ENCODE measurements around the gene GBGT1. TPM values are rescaled to one million over a fixed set of nuclear protein-coding genes. Genes with fewer than 3 reads are reported as not detected.

The GBGT1 gene
- total and polyA plus RNA-seq, 9 of the 15 experiments (the other 6 are each of a cell fraction or from before 2014, with no cell fraction given) = 0.55 to 25.8 (median 13.7) TPM

GRCh38 chr9:133162861-133163503, 732 bp downstream of the GBGT1 start (continued):
- TF ChIP-seq RBBP5 (IDR thresholded peaks at IDR 0.05; ENCODE audit: borderline replicate concordance, insufficient read depth, low read length, poor library complexity, severe bottlenecking) = peak; percentile 38
- 0 out of 2 replicates have a peak, but pooled peaks have one; percentile 11 for TF ChIP-seq STAG1 (CRISPR knock-in tag; IDR thresholded peaks at IDR 0.05; ENCODE audit: borderline replicate concordance)
- TF ChIP-seq, protein P1, sequence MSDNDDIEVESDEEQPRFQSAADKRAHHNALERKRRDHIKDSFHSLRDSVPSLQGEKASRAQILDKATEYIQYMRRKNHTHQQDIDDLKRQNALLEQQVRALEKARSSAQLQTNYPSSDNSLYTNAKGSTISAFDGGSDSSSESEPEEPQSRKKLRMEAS (CRISPR knock-in tag; IDR thresholded peaks at IDR 0.05) = peak; percentile 37
- peak; percentile 56; the same call in 1 of the 2 replicates for TF ChIP-seq TFAP4 (CRISPR knock-in tag; IDR thresholded peaks at IDR 0.05; ENCODE audit: borderline replicate concordance)
- TF ChIP-seq BACH1 (tag; IDR thresholded peaks at IDR 0.05) = no peak
- TF ChIP-seq CBFB (CRISPR knock-in tag; IDR thresholded peaks at IDR 0.05) = no peak
- no peak for TF ChIP-seq DLX4 (CRISPR knock-in tag; IDR thresholded peaks at IDR 0.05)
- no peak for TF ChIP-seq NR1H2 (CRISPR knock-in tag; IDR thresholded peaks at IDR 0.05)
- peak; percentile 26; the same call in 1 of the 2 replicates for TF ChIP-seq ZNF431 (CRISPR knock-in tag; IDR thresholded peaks at IDR 0.05)
- TF ChIP-seq NONO (IDR thresholded peaks at IDR 0.05; ENCODE audit: low read depth in 2 of 2, low read length in 1 of 2) = no peak
- no peak for TF ChIP-seq SP1 (CRISPR knock-in tag; IDR thresholded peaks at IDR 0.05)
- TF ChIP-seq, protein P2, sequence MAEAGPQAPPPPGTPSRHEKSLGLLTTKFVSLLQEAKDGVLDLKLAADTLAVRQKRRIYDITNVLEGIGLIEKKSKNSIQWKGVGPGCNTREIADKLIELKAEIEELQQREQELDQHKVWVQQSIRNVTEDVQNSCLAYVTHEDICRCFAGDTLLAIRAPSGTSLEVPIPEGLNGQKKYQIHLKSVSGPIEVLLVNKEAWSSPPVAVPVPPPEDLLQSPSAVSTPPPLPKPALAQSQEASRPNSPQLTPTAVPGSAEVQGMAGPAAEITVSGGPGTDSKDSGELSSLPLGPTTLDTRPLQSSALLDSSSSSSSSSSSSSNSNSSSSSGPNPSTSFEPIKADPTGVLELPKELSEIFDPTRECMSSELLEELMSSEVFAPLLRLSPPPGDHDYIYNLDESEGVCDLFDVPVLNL (CRISPR knock-in tag; IDR thresholded peaks at IDR 0.05; ENCODE audit: low read depth) = no peak
- TF ChIP-seq, protein P3, sequence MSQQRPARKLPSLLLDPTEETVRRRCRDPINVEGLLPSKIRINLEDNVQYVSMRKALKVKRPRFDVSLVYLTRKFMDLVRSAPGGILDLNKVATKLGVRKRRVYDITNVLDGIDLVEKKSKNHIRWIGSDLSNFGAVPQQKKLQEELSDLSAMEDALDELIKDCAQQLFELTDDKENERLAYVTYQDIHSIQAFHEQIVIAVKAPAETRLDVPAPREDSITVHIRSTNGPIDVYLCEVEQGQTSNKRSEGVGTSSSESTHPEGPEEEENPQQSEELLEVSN (IDR thresholded peaks at IDR 0.05; ENCODE audit: borderline replicate concordance in 1 of 2, extremely low read depth in 1 of 2, insufficient read depth in 1 of 2, insufficient read length in 1 of 2, low read depth in 1 of 2, low read length in 1 of 2, poor library complexity in 1 of 2, severe bottlenecking in 1 of 2) = peak; percentile 36 to 49
- TF ChIP-seq TAF7 (tag; IDR thresholded peaks at IDR 0.05) = no peak
- TF ChIP-seq, protein P4, sequence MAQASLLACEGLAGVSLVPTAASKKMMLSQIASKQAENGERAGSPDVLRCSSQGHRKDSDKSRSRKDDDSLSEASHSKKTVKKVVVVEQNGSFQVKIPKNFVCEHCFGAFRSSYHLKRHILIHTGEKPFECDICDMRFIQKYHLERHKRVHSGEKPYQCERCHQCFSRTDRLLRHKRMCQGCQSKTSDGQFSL (CRISPR knock-in tag; IDR thresholded peaks at IDR 0.05) = no peak
- TF ChIP-seq, protein P4 (tag; IDR thresholded peaks at IDR 0.05) = no peak
- no peak for TF ChIP-seq HSF4 (CRISPR knock-in tag; IDR thresholded peaks at IDR 0.05; ENCODE audit: borderline replicate concordance)
- TF ChIP-seq JUNB (CRISPR knock-in tag; conservative IDR thresholded peaks at IDR 0.05) = no peak
- TF ChIP-seq, protein P5, sequence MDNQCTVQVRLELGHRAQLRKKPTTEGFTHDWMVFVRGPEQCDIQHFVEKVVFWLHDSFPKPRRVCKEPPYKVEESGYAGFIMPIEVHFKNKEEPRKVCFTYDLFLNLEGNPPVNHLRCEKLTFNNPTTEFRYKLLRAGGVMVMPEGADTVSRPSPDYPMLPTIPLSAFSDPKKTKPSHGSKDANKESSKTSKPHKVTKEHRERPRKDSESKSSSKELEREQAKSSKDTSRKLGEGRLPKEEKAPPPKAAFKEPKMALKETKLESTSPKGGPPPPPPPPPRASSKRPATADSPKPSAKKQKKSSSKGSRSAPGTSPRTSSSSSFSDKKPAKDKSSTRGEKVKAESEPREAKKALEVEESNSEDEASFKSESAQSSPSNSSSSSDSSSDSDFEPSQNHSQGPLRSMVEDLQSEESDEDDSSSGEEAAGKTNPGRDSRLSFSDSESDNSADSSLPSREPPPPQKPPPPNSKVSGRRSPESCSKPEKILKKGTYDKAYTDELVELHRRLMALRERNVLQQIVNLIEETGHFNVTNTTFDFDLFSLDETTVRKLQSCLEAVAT (IDR thresholded peaks at IDR 0.05) = 0 out of 4 replicates have a peak, but pooled peaks of 1 of the 2 experiments have one; percentile 10
- peak; percentile 4; the same call in 1 of the 2 replicates for TF ChIP-seq FOXP1 (CRISPR knock-in tag; IDR thresholded peaks at IDR 0.05)

All from K562 (cell line).